ENCODE data around the gene CRYL1. TPM values are rescaled to one million over a fixed set of nuclear protein-coding genes. Genes with fewer than 3 reads are reported as not detected.

The CRYL1 gene
- total and polyA plus RNA-seq, 2 of the 8 experiments (the other 6 are each of a cell fraction or from before 2014, with no cell fraction given) = 1.9 to 6.4 TPM

DNA sequence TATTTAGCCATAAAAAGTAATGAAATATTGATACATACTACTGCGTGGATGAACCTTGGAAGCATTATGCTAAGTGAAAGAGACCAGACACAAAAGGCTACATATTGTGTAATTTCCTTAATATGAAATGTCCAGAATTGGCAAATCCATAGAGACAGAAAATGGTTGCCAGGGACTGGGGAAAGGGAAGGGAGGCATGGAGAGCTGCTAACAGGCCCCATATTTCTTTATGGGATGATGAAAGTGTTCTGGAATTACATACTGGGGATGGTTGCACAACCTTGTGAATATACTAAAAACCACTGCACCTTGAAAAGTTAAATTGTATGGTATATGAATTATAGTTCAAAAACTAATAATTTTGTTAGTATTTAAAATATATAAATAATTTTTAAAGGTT, 44.9 kb upstream of the CRYL1 start:
- H2AK5ac ChIP-seq (ENCODE audit: low read depth, low read length) = no peak overlapping the region
- no peak overlapping the region for H4K5ac ChIP-seq (ENCODE audit: insufficient read length, low read depth, low read length)
- H2AFZ ChIP-seq (ENCODE audit: low read length) = no peak overlapping the region
- FAIRE-seq (no peak), DNase-seq (ENCODE audit: low read depth in 1 of 2, low spot score in 2 of 2) (no peak)
- WGBS, 2 experiments (ENCODE audit: extremely low coverage in 1 of 2, insufficient coverage in 1 of 2, insufficient read length in 1 of 2, insufficient replicate concordance in 2 of 2, low coverage in 1 of 2, low lambda C conversion rate in 2 of 2, missing lambda C conversion rate in 1 of 2) = 96% methylated on average over 1 of the region's 1 CpG; no CpG with 5 or more reads in 1 of the 2 experiments
- H3K4me1 ChIP-seq (replicated peaks in 1 of 4; ENCODE audit: control insufficient read depth in 3 of 4, insufficient read depth in 4 of 4, low read length in 3 of 4) = no peaks in the 10 kb centered on the region; a peak in 1 of 7 replicates
- no peaks in the 10 kb centered on the region for H3K9me3 ChIP-seq (ENCODE audit: insufficient read depth in 2 of 2, low read depth in 1 of 2, low read length in 1 of 2)
- no peaks in the 10 kb centered on the region; a peak in 1 of 7 replicates for H3K27me3 ChIP-seq (replicated peaks in 1 of 4; ENCODE audit: control insufficient read depth in 3 of 4, extremely low read depth in 1 of 4, insufficient read depth in 3 of 4, low read length in 3 of 4)
- H3K23ac ChIP-seq (ENCODE audit: insufficient read length) = no peak overlapping the region
- no peak overlapping the region for H4K91ac ChIP-seq (replicated peaks; ENCODE audit: insufficient read length, low read length)
- H2BK5ac ChIP-seq (ENCODE audit: low read depth, low read length) = no peak overlapping the region
- no peak overlapping the region for H3K14ac ChIP-seq (ENCODE audit: insufficient read length)
- no peaks in the 10 kb centered on the region for H3K79me2 ChIP-seq (ENCODE audit: control insufficient read depth in 1 of 2, insufficient read depth in 2 of 2, low read length in 2 of 2)
- CTCF ChIA-PET (ENCODE audit: partially characterized antibody) = no interaction called here
- H2BK12ac ChIP-seq (ENCODE audit: low read depth, low read length) = no peak overlapping the region
- no peak overlapping the region for H2BK120ac ChIP-seq (replicated peaks; ENCODE audit: low read depth, low read length)
- POLR2A ChIA-PET (ENCODE audit: partially characterized antibody) = no interaction called here
- H3K4me2 ChIP-seq (ENCODE audit: insufficient read depth in 1 of 2, low read depth in 2 of 2, low read length in 2 of 2) = no peak overlapping the region
- no peak overlapping the region for H3K4me3 ChIP-seq (ENCODE audit: extremely low read depth in 1 of 4, insufficient read depth in 2 of 4, low read depth in 3 of 4, low read length in 4 of 4)
- no peaks in the 10 kb centered on the region for H3K79me1 ChIP-seq (ENCODE audit: low read depth, low read length)
- H3K36me3 ChIP-seq (ENCODE audit: control insufficient read depth in 2 of 4, insufficient read depth in 4 of 4, low read length in 3 of 4) = no peaks in the 10 kb centered on the region
- no peak overlapping the region for H3K27ac ChIP-seq (ENCODE audit: low read depth, low read length)
- no peak overlapping the region for H3K4ac ChIP-seq (replicated peaks; ENCODE audit: insufficient read length, low read depth, low read length)
- H3K56ac ChIP-seq (replicated peaks; ENCODE audit: insufficient read length, low read depth, low read length) = no peak overlapping the region
- H2BK15ac ChIP-seq (ENCODE audit: low read length) = no peak overlapping the region
- H3K18ac ChIP-seq (ENCODE audit: extremely low read depth, low read length) = no peak overlapping the region
- H4K20me1 ChIP-seq (replicated peaks in 1 of 2; ENCODE audit: control insufficient read depth in 1 of 2, insufficient read depth in 2 of 2, low read length in 2 of 2) = peaks cover 0 to 1% of the 10 kb centered on the region in 2 experiments
- H2BK20ac ChIP-seq (ENCODE audit: low read length) = no peak overlapping the region
- no peak overlapping the region for H4K8ac ChIP-seq (ENCODE audit: extremely low read depth, insufficient read depth, low read length)
- H3K9ac ChIP-seq (replicated peaks in 1 of 4; ENCODE audit: extremely low read depth in 1 of 4, low read depth in 3 of 4, low read length in 3 of 4) = no peak overlapping the region
- H3K23me2 ChIP-seq (ENCODE audit: low read depth, low read length) = peaks cover 6% of the 10 kb centered on the region
- TF ChIP-seq RBBP5 (IDR thresholded peaks at IDR 0.05; ENCODE audit: borderline replicate concordance, low read depth, low read length) (no peak), GABPA (IDR thresholded peaks at IDR 0.05; ENCODE audit: borderline replicate concordance, insufficient read depth, low read length) (no peak), MAFK (IDR thresholded peaks at IDR 0.05; ENCODE audit: low read depth, low read length) (no peak), SRF (IDR thresholded peaks at IDR 0.05; ENCODE audit: low read depth, low read length) (no peak), YY1 (IDR thresholded peaks at IDR 0.05; ENCODE audit: low read depth, low read length) (no peak), CBX5 (IDR thresholded peaks at IDR 0.05; ENCODE audit: low read depth, low read length) (no peak), RFX5 (IDR thresholded peaks at IDR 0.05; ENCODE audit: borderline replicate concordance, low read depth, low read length) (no peak), SP4 (IDR thresholded peaks at IDR 0.05; ENCODE audit: low read length) (no peak), HDAC6 (IDR thresholded peaks at IDR 0.05; ENCODE audit: low read depth, low read length) (no peak), RAD21 (IDR thresholded peaks at IDR 0.05 in 1 of 2, conservative IDR thresholded peaks at IDR 0.05 in 1 of 2; ENCODE audit: low read depth in 2 of 2, low read length in 2 of 2) (no peak), EP300 (IDR thresholded peaks at IDR 0.05; ENCODE audit: borderline replicate concordance in 1 of 2, low read depth in 2 of 2, low read length in 2 of 2) (no peak)
- TF ChIP-seq, protein P1, sequence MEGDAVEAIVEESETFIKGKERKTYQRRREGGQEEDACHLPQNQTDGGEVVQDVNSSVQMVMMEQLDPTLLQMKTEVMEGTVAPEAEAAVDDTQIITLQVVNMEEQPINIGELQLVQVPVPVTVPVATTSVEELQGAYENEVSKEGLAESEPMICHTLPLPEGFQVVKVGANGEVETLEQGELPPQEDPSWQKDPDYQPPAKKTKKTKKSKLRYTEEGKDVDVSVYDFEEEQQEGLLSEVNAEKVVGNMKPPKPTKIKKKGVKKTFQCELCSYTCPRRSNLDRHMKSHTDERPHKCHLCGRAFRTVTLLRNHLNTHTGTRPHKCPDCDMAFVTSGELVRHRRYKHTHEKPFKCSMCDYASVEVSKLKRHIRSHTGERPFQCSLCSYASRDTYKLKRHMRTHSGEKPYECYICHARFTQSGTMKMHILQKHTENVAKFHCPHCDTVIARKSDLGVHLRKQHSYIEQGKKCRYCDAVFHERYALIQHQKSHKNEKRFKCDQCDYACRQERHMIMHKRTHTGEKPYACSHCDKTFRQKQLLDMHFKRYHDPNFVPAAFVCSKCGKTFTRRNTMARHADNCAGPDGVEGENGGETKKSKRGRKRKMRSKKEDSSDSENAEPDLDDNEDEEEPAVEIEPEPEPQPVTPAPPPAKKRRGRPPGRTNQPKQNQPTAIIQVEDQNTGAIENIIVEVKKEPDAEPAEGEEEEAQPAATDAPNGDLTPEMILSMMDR (IDR thresholded peaks at IDR 0.05; ENCODE audit: control extremely low read depth in 1 of 3, insufficient read depth in 1 of 3, low read depth in 1 of 3, low read length in 3 of 3) = no peak
